Measurements from ENCODE around the gene GPC5.

The GPC5 gene

DNA sequence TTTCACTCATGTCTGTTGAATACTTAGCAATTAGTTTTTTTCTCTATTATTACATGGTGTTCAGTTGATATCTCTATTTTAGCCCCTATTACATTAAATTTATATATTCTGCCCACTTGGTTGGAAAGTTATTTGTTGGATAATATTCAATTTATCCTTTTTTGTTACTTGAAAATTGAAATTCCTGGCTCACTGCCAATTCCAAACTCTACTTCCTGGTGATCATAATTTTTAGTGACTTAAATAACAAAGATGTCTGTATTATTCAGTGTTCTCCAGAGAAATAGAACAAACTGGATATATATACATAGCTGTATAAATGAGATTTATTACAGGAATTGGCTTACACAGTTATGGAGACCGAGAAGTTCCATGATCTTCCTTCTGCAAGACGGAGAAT lies 93.6 kb downstream of the GPC5 start:
- no peak for DNase-seq (ENCODE audit: low spot score)
- TF ChIP-seq, protein P1, sequence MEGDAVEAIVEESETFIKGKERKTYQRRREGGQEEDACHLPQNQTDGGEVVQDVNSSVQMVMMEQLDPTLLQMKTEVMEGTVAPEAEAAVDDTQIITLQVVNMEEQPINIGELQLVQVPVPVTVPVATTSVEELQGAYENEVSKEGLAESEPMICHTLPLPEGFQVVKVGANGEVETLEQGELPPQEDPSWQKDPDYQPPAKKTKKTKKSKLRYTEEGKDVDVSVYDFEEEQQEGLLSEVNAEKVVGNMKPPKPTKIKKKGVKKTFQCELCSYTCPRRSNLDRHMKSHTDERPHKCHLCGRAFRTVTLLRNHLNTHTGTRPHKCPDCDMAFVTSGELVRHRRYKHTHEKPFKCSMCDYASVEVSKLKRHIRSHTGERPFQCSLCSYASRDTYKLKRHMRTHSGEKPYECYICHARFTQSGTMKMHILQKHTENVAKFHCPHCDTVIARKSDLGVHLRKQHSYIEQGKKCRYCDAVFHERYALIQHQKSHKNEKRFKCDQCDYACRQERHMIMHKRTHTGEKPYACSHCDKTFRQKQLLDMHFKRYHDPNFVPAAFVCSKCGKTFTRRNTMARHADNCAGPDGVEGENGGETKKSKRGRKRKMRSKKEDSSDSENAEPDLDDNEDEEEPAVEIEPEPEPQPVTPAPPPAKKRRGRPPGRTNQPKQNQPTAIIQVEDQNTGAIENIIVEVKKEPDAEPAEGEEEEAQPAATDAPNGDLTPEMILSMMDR (IDR thresholded peaks at IDR 0.05; ENCODE audit: extremely low read depth, missing control alignments): no peak

DNA sequence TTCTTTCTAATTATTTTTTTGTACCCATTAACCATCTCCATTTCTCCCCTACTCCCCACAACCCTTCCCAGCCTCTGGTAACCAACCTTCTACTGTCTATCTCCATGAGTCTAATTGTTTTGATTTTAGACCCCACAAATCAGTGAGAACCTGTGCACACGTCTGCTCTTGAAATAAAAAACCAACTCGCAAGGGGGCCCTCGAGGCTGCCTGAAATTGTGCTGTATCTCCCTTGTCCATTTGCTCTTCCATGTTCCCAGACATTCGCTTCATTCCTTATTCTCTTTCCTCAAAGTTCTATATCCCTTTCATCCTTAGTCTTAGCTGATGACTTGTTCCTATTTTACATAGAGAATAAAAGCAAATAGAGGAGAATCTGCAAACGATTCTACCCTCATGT lies 95.0 kb downstream of the GPC5 start:
- no peak for DNase-seq (ENCODE audit: low spot score)
- TF ChIP-seq, protein P1 (IDR thresholded peaks at IDR 0.05; ENCODE audit: extremely low read depth, missing control alignments): no peak

DNA sequence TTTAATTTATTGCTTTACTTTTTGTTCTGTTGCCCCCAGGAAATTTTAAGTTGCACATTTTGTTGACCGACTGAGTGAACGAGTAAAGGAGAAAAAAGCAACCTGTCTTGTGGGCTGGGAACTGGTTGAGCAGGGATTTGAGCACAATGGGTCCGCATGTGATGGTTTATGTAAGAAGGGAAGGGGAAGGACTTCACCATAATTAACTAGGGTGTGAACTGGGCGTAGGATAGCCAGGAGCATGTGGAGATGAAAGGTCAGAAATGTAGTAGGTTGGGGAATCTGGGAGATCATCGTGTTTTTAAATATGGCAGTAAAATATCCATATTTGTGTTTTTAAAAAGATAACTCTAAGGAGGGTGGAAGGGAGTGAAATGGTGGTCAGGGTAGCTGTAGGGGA lies 99.9 kb downstream of the GPC5 start:
- no peak for DNase-seq (ENCODE audit: low spot score)
- TF ChIP-seq, protein P1 (IDR thresholded peaks at IDR 0.05; ENCODE audit: extremely low read depth, missing control alignments): no peak

DNA sequence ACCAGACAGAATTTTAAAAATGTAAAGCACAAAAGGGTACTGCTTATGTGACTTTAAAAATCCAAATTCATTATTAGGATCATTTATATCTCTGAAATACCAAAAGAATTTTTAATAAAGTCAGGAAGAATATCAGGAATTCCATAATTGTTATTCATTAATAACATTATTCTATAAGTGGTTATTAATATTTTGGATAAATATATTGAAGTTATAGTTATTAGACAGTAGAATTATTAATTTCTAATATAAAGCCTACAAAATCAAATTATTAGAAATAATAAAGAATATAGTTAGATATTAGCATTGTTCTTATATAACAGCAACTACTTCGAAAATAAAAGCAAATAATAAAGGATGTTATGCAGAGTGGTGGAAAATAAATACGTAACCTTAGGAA lies 105.8 kb downstream of the GPC5 start:
- DNase-seq (ENCODE audit: low spot score): no peak
- TF ChIP-seq, protein P1 (IDR thresholded peaks at IDR 0.05; ENCODE audit: extremely low read depth, missing control alignments): no peak

DNA sequence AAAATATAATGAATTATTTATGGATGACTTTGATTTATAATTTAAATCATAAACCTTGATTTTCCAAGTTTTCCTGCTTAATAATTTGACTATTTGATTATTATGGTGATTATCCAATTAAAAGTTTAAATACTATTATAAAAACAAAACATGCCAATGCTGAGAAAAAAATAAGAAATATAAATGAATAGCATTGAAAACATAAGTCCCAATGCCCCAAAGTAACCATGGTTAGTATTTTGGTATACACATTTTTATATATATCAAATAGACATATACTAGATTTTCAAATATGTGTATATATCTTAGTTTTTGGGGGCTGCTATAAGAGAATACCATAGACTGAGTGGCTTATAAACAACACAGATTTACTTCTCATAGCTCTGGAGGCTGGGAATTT lies 108.3 kb downstream of the GPC5 start:
- DNase-seq (ENCODE audit: low spot score): no peak
- TF ChIP-seq, protein P1 (IDR thresholded peaks at IDR 0.05; ENCODE audit: extremely low read depth, missing control alignments): no peak

DNA sequence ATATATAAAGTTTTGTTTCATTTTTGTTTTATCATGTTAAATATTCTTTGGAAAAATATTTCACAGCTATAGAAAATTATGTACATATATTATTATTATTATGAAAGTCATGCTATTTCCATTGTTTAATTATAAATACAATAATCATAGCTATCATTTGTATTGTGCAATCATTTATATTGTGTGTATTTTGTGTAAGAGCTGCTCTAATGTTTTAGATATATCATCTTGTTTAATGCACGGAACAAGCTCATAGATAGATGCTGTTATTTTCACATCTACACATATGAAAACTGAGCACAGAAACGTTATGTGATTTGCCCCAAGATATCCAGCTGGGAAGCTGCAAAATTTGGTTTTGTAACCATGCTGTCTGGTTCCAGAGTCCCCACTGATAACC lies 111.6 kb downstream of the GPC5 start:
- TF ChIP-seq, protein P1 (IDR thresholded peaks at IDR 0.05; ENCODE audit: extremely low read depth, missing control alignments): no peak
- DNase-seq (ENCODE audit: low spot score): no peak

DNA sequence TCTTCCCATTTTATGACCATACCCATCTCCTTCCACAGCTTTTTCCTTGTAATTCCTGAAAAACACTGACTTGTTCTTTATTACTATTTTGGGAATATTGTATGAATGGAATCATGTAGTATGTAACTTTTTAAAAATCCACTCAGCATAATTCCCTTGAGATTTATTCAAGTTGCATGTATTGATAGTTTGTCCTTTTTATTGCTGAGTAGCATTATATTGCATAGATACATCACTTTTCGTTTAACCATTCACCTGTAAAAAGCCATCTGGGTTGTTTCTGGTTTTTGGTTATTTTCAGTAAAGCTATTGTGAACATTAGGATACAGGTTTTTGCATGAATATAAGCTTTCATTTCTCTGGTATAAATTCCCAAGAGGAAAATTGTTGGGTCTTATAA lies 115.4 kb downstream of the GPC5 start:
- TF ChIP-seq, protein P1 (IDR thresholded peaks at IDR 0.05; ENCODE audit: extremely low read depth, missing control alignments): no peak
- no peak for DNase-seq (ENCODE audit: low spot score)

Data from GM20000 (cell line).